GM23248 (cell line): Measurements from ENCODE around the gene SMYD3. TPM values are rescaled to one million over a fixed set of nuclear protein-coding genes. Genes with fewer than 3 reads are reported as not detected.

Experiments
- DNase-seq: peaks from one replicate; pipeline ENCODE4 v3.0.0-alpha.2; 2015
- H2AFZ ChIP-seq: fragments of 200-600 bp; sonication (generic); 2 replicates; pipeline ENCODE4 v1.6.1; 2016; ENCODE audit warnings: antibody characterized with exemption
- H3F3A ChIP-seq: fragments of 200-600 bp; sonication (generic); 2 replicates; pipeline ENCODE4 v1.6.1; 2016; ENCODE audit warnings: mild to moderate bottlenecking, antibody characterized with exemption, mixed run types; ENCODE audit not compliant: insufficient read depth
- H3K27ac ChIP-seq: fragments of 200-600 bp; sonication (generic); 2 replicates; pipeline ENCODE4 v1.5.1; 2016; ENCODE audit warnings: mild to moderate bottlenecking
- H3K27me3 ChIP-seq: fragments of 200-600 bp; sonication (generic); replicated peaks from 2 replicates; pipeline ENCODE4 v1.6.1; 2016; ENCODE audit warnings: mild to moderate bottlenecking; ENCODE audit not compliant: insufficient read depth
- H3K36me3 ChIP-seq: fragments of 200-600 bp; sonication (generic); 2 replicates; pipeline ENCODE4 v1.6.1; 2016; ENCODE audit warnings: low read depth, mild to moderate bottlenecking
- H3K4me1 ChIP-seq: fragments of 200-600 bp; sonication (generic); 2 replicates; pipeline ENCODE4 v1.6.1; 2016; ENCODE audit warnings: mild to moderate bottlenecking; ENCODE audit not compliant: insufficient read depth
- H3K4me2 ChIP-seq: fragments of 200-600 bp; sonication (generic); one replicate; pipeline ENCODE4 v1.6.1; 2016; ENCODE audit warnings: mild to moderate bottlenecking; ENCODE audit not compliant: unreplicated experiment
- H3K4me3 ChIP-seq: fragments of 200-600 bp; sonication (generic); 2 replicates; pipeline ENCODE4 v1.5.1; 2016; ENCODE audit warnings: mild to moderate bottlenecking
- H3K79me2 ChIP-seq: fragments of 200-600 bp; sonication (generic); 2 replicates; pipeline ENCODE4 v1.6.1; 2016; ENCODE audit warnings: mild to moderate bottlenecking; ENCODE audit not compliant: insufficient read depth
- H3K9ac ChIP-seq: fragments of 200-600 bp; sonication (generic); 2 replicates; pipeline ENCODE4 v1.6.1; 2016; ENCODE audit warnings: mild to moderate bottlenecking
- H3K9me2 ChIP-seq: fragments of 200-600 bp; sonication (generic); 2 replicates; pipeline ENCODE4 v1.6.1; 2016; ENCODE audit warnings: mixed run types, mild to moderate bottlenecking, moderate library complexity; ENCODE audit not compliant: insufficient read depth
- H3K9me3 ChIP-seq: fragments of 200-600 bp; sonication (generic); one replicate; pipeline ENCODE4 v1.6.1; 2017; ENCODE audit warnings: low read depth
- H4K20me1 ChIP-seq: fragments of 200-600 bp; sonication (generic); 2 replicates; pipeline ENCODE4 v1.6.0; 2016; ENCODE audit not compliant: insufficient read depth
- EZH2 ChIP-seq: fragments of 200-600 bp; sonication (generic); IDR thresholded peaks from 2 replicates; pipeline ENCODE4 v1.6.1; 2018; ENCODE audit warnings: antibody characterized with exemption, mild to moderate bottlenecking; ENCODE audit not compliant: insufficient read depth, poor library complexity, severe bottlenecking
- EZH2phosphoT487 ChIP-seq: fragments of 200-600 bp; sonication (generic); IDR thresholded peaks from 2 replicates; pipeline ENCODE4 v1.6.1; 2018; ENCODE audit warnings: antibody characterized with exemption, moderate library complexity, mild to moderate bottlenecking, low read depth; ENCODE audit not compliant: insufficient read depth
- WGBS, 2 experiments: methylation state at CpG; one replicate each; pipeline ENCODE4 v1.1.6; 2015 to 2017; ENCODE audit warnings: low lambda C conversion rate in 2 of 2, low coverage in 1 of 2; ENCODE audit errors: missing lambda C conversion rate in 2 of 2; 5-methylcytosine and 5-hydroxymethylcytosine counted together
- in situ Hi-C: fragments of 300-500 bp; cut with MboI; formaldehyde crosslinking; loops from 2 replicates; pipeline ENCODE4 v1.15.0; 2020
- polyA plus RNA-seq: library from polyadenylated mRNA; unstranded; fragments of >200 nt; fragmentation: Nextera tagmentation; extraction: Ambion mirVana; gene quantifications from 2 replicates; pipeline ENCODE4 v1.2.1, GENCODE V29; 2016
- total RNA-seq: library from RNA; depleted of rRNA; stranded (reverse); fragments of >200 nt; shearing (Covaris generic); gene quantifications from 2 replicates; pipeline ENCODE4 v1.2.3, GENCODE V29; 2014

The SMYD3 gene
- total and polyA plus RNA-seq, 2 experiments from 2014 or later = 32.1 to 44.8 TPM

- no peaks in the 10 kb centered on the region for H3K36me3 ChIP-seq
- H3F3A ChIP-seq = no peaks in the 10 kb centered on the region; the same call in 1 of the 2 replicates
- WGBS, 2 experiments = 66 to 71% methylated on average over 7 of the region's 7 CpGs
- in situ Hi-C loops = no loop called here
- H3K4me2 ChIP-seq = no peak overlapping the region
- no peak overlapping the region for H3K27ac ChIP-seq
- no peaks in the 10 kb centered on the region for H4K20me1 ChIP-seq
- TF ChIP-seq EZH2phosphoT487 = no peak
- no peak for TF ChIP-seq EZH2
- no peak overlapping the region for H3K9ac ChIP-seq
- no peaks in the 10 kb centered on the region for H3K9me3 ChIP-seq
- H3K4me3 ChIP-seq = no peak overlapping the region
- H2AFZ ChIP-seq = no peak overlapping the region
- no peak for DNase-seq
- H3K27me3 ChIP-seq = no peaks in the 10 kb centered on the region
- 0 out of 2 replicates have a peak, but pooled peaks cover 11% of the 10 kb centered on the region for H3K79me2 ChIP-seq
- no peaks in the 10 kb centered on the region for H3K4me1 ChIP-seq
- no peaks in the 10 kb centered on the region for H3K9me2 ChIP-seq
These were observed 108.8 kb downstream of the SMYD3 start for GRCh38 chr1:246398126-246398813.

- no peaks in the 10 kb centered on the region for H3K9me2 ChIP-seq
- no peak overlapping the region for H3K9ac ChIP-seq
- in situ Hi-C loops = no loop called here
- no peak for DNase-seq
- H4K20me1 ChIP-seq = no peaks in the 10 kb centered on the region
- H3F3A ChIP-seq = no peaks in the 10 kb centered on the region; the same call in 1 of the 2 replicates
- 95 to 96% methylated on average over 5 of the region's 5 CpGs for WGBS, 2 experiments
- no peaks in the 10 kb centered on the region for H3K9me3 ChIP-seq
- 0 out of 2 replicates have a peak, but pooled peaks cover 11% of the 10 kb centered on the region for H3K79me2 ChIP-seq
- H3K4me1 ChIP-seq = no peaks in the 10 kb centered on the region
- no peaks in the 10 kb centered on the region for H3K36me3 ChIP-seq
- no peak overlapping the region for H3K27ac ChIP-seq
- no peak overlapping the region for H3K4me2 ChIP-seq
- no peaks in the 10 kb centered on the region for H3K27me3 ChIP-seq
- H2AFZ ChIP-seq = no peak overlapping the region
- H3K4me3 ChIP-seq = no peak overlapping the region
- TF ChIP-seq EZH2phosphoT487 (no peak), EZH2 (no peak)
These were observed 110.0 kb downstream of the SMYD3 start for GRCh38 chr1:246397046-246397445.

GRCh38 chr1:246396322-246396721, 110.8 kb downstream of the SMYD3 start:
- H3K27ac ChIP-seq = no peak overlapping the region
- H3F3A ChIP-seq = no peaks in the 10 kb centered on the region; the same call in 1 of the 2 replicates
- no peak overlapping the region for H2AFZ ChIP-seq
- TF ChIP-seq EZH2 (no peak), EZH2phosphoT487 (no peak)
- no peaks in the 10 kb centered on the region for H3K9me2 ChIP-seq
- H3K27me3 ChIP-seq = no peaks in the 10 kb centered on the region
- H3K4me3 ChIP-seq = no peak overlapping the region
- 89 to 92% methylated on average over 6 of the region's 6 CpGs for WGBS, 2 experiments
- H3K4me2 ChIP-seq = no peak overlapping the region
- no peaks in the 10 kb centered on the region for H3K36me3 ChIP-seq
- no peak overlapping the region for H3K9ac ChIP-seq
- DNase-seq = no peak
- in situ Hi-C loops = no loop called here
- no peaks in the 10 kb centered on the region for H4K20me1 ChIP-seq
- H3K79me2 ChIP-seq = 0 out of 2 replicates have a peak, but pooled peaks cover 11% of the 10 kb centered on the region
- no peaks in the 10 kb centered on the region for H3K4me1 ChIP-seq
- H3K9me3 ChIP-seq = no peaks in the 10 kb centered on the region

- Histone ChIP-seq H3K4me3 (no peak overlapping the region), H3K9ac (no peak overlapping the region), H3K79me2 (no peaks in the 10 kb centered on the region), H3K27ac (no peak overlapping the region), H2AFZ (no peak overlapping the region), H3K36me3 (peaks cover 6% of the 10 kb centered on the region; the same call in 1 of the 2 replicates), H3K4me2 (no peak overlapping the region), H3K4me1 (no peaks in the 10 kb centered on the region), H4K20me1 (no peaks in the 10 kb centered on the region), H3K9me3 (no peaks in the 10 kb centered on the region), H3K9me2 (no peaks in the 10 kb centered on the region), H3F3A (no peaks in the 10 kb centered on the region; the same call in 1 of the 2 replicates), H3K27me3 (no peaks in the 10 kb centered on the region)
- no peak for DNase-seq
- TF ChIP-seq EZH2phosphoT487 = no peak
- in situ Hi-C loops = no loop called here
- 64 to 80% methylated on average over 3 of the region's 3 CpGs for WGBS, 2 experiments
These were observed 113.0 kb downstream of the SMYD3 start for GRCh38 chr1:246394121-246394520.
